HG03095 (cell line): Measurements from ENCODE around the gene SCD5.

Experiments
- ATAC-seq: cut with Tn5 transposase; IDR thresholded peaks from one replicate; pipeline ENCODE4 v1.9.1; 2021; ENCODE audit warnings: moderate library complexity; ENCODE audit not compliant: unreplicated experiment

Gene SCD5

GRCh38 chr4:82645936-82646565 is 152.5 kb downstream of the SCD5 start:
- ATAC-seq: no peak

DNA sequence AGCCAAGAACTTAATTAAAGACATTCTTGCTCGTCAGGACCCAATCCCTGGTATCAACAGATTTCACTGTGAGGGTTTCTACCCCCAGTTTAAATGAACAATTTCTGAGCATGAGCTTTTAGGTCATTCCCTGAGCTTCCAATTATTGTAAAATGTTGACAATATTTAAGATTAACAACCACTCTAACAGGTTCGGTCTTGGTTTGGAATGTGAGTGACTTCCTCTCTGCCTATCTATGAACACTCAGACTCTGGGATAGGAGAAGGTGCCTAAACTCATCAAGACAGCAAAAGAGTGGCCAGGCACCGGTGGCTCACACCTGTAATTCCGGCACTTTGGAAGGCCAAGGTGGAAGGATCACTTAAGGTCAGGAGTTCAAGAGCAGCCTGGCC is 153.9 kb downstream of the SCD5 start:
- no peak for ATAC-seq

DNA sequence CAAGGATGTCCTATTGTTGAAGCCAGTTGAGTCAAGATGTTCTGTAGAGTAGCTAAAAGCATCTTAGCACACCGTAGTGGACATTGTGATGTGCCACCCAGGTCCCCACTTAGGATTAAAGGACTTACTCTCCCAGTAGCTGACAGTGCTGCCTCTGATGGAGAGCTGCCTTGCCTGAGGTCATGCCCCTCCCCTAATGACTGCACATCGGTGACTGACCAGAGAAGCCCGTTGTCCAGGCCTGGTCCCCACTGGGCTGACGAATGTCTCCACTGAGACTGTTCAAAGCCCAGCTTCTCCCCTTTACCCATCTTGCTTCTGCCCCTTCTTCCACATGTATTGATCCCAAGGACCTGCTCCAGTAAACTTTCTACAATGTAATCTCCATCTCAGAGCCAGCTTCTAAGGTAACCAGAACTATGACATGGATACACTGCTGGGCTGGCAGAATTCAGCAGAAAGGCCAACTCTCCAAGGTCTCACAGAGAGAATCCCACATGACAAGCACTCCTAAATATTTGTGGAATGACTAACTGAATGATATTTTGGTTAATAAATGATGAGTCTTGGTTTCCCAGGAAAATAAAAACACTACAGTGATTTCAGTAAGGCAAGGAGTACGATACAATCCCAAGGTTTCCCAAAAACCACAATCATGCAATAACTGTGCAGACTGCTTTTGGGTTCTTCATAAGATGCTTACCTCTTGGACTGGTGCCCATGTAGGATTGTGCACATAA is 154.4 kb downstream of the SCD5 start:
- ATAC-seq: no peak

DNA sequence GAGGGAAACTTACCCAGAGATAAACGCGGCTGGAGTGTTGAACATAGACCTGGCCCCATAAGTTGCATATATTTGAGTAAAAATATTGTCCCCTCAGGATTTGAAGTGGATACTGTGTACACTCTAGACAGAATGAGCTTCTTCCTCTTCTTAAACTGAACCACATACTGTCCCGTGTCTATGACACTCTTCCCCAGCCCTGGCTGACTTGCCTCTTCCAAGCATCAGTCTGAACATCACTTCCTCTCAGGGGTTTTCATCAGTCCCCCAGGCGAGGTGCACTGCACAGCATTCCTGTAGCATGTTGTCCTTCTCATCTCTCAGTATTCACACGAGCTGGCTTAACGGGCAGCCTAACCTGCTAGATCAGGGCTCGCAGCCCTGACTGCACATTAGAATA is 156.3 kb downstream of the SCD5 start:
- ATAC-seq: no peak

DNA sequence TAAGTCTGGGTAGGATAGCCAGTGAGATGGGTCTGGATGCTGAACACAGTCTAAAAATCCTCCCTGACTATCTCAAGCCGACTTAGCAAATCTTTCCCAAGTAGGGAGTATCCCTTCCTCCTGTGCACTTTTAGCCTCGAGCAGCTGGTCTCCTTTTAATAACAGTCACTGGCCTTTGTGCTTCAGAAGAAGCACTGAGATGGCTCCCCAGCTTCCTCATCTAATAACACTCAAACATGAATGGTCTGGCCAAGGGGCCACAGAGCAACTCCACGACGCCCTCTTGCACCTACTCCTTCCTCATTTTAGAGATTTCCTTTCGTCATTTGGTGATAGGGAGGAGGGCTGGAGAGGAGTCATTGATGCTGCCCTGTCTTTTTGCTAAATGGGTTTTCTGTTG is 158.1 kb downstream of the SCD5 start:
- ATAC-seq: no peak

DNA sequence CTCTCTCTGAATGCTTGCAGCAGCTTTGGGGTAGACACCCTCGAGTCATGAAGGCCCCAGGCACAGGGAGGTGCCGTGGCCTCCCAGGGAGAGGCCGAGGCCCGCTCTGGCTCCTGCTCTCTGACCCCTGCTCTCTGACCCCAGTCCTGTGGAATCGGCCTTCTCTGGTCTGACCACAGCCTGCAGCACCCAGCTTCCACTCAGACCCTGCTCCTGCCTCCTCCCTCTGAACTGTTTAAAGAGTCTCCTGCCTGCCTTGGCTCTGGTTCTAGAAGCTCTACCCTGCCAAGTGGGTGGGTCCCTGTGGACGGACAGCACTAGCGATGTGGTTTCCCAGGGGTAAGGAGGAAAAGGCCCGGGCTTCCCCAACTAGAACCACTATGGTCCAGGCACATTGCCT is 158.6 kb downstream of the SCD5 start:
- ATAC-seq: no peak

DNA sequence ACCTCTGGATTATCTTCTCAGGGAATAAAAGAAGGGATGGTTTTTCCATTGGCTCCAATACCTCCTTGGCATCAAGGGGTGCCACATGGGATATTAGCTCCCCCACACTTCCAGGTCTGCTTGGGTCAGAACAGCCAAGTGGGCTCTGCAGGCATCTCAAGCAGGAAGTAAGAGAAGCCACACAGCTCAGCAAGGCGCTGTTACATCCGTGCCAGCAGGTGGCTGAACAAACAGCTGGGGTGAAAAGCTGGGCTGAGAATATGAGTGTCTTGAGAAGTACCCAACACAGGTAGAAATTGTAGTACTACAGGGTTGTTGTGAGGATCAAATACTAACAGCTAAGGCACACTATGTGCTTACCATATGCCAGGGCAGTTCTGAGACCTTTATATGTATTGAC is 160.1 kb downstream of the SCD5 start:
- ATAC-seq: no peak

GRCh38 chr4:82630079-82630478 is 168.5 kb downstream of the SCD5 start:
- no peak for ATAC-seq

- no peak for ATAC-seq
These were observed 169.2 kb downstream of the SCD5 start for GRCh38 chr4:82629238-82630000.

GRCh38 chr4:82626251-82626868 is 172.2 kb downstream of the SCD5 start:
- no peak for ATAC-seq

GRCh38 chr4:82624819-82625218 is 173.8 kb downstream of the SCD5 start:
- no peak for ATAC-seq

GRCh38 chr4:82623121-82623683 is 175.4 kb downstream of the SCD5 start:
- ATAC-seq: no peak

- ATAC-seq: no peak
These were observed 177.3 kb downstream of the SCD5 start for GRCh38 chr4:82621251-82621650.

- ATAC-seq: no peak
These were observed 178.4 kb downstream of the SCD5 start for GRCh38 chr4:82620126-82620735.

DNA sequence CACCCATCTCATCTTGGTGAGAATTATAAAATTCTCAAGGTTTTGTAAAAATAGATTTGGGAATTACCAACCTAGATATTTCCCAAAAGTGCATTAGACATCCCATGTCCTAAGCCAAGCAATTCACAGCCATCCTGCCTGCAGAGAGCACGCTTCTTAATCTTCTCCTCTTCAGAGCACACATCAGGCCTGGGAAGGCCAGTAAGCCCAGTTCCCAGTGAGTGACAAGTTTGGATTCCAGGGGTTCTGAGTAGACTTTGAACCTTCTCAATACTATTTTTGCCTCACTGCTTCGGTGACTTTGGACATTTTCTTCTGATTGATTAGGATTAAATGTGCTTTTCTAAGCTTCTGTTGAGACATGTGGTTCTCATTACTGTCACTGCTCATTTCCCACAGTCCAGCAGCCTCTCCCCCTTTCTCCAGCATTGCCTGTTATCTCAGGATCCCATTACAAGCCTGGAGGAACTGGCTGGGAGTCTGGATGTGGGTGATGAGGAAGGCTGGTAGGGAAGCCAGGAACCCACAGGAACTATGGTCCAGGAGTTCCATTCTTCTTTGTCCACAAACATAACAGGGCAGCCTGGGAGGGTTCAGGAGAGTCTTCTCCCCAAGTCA is 180.4 kb downstream of the SCD5 start:
- ATAC-seq: no peak

DNA sequence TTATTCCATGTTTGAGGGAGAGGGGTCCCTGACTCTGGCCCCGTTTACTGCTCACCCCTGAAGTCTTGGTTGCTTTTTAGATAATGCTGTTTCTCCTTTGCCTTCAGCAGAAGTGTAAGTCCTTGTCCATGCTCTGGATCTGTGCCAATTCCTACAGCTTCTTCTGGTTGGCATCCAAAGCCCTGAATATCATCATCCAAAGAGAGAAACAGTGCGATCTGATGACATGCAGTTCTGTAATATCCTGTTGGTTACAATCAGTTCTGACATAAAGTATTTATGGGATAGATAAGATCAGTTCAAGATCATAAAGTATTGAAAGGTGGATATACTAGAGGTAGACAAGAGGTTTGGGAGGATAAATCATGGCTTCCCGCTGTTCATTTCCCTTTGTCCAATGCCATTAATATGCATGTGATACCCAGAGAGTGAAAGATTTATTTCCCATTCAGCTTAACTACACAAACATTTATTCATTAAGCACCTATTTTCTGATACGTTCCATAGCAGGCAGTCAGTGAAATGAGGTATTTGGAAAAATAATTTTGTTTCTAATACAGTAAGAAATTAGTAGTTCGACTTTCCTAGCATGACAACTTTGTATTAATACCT is 183.7 kb downstream of the SCD5 start:
- no peak for ATAC-seq

DNA sequence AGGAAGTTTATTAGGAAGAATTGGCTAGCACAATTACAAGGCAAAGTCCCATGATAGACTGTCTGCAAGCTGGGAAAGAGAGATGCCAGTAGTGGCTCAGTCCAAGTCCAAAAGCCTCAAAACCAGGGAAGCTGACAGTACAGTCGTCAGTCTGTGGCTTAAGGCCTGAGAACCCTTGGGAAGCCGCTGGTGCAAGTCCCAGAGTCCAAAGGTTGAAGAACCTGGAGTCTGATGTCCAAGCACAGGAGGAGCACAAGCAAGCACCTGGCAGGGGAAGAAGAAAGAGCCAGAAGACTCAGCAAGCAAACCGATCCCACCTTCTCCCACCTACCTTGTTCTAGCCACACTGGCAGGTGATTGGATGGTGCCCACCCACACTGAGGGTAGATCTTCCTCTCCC is 185.5 kb downstream of the SCD5 start:
- no peak for ATAC-seq

DNA sequence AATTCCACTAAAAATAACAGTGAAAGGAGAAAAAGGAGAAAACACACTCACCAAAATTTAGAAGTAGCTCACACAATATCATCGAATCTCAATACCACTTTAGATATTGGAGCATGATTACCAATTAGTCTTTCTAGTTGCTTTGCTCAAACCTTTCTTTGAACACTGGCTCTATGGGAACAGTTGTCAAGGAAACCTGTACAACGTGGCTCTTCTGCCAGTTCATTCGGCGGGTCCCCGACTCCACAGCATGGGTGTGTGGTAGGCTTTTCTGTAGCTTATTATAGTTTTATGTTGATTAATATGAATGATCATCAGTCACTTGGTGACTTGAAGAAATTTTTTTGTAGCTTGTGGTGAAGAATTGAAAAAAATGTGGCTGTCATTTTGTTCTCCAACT is 186.6 kb downstream of the SCD5 start:
- no peak for ATAC-seq

DNA sequence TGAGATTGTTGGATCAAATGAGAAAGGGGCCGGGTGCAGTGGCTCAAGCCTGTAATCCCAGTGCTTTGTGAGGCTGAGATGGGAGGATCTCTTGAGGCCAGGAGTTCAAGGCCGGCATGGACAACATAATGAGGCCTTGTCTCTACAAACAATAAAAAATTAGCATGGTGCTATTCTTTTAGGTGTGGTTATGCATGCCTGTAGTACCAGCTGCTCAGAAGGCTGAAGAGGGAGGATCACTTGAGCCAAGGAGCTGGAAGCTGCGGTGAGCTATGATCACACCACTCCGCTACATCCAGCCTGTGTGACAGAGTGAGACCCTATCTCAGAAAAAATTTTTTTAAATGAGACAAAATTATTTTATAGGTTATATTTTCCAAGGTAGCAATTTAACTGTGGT is 187.1 kb downstream of the SCD5 start:
- no peak for ATAC-seq

DNA sequence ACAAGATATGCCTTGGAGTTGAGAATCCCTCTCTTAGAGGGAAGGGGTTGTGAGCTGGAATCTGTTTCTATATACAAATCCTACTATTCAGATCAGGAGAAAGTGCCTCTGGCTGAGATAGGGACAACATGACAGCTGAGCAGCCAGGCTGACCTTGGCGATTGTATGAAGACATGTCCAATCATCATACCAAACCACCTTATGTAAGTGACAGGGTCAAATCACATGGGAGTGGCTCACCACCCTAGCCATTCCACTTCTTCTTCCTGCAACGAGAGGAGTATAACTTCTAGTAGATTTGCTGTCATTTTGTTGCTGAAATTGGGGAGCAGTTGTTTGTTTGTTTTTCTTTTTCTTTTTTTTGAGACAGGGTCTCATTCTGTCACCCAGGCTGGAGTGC is 188.6 kb downstream of the SCD5 start:
- ATAC-seq: no peak
